ENCODE results near the gene RDH11. TPM values are rescaled to one million over a fixed set of nuclear protein-coding genes. Genes with fewer than 3 reads are reported as not detected.

Gene RDH11
- total RNA-seq, 2 donors from 2014 or later = 20.8 to 24.0 TPM

DNA sequence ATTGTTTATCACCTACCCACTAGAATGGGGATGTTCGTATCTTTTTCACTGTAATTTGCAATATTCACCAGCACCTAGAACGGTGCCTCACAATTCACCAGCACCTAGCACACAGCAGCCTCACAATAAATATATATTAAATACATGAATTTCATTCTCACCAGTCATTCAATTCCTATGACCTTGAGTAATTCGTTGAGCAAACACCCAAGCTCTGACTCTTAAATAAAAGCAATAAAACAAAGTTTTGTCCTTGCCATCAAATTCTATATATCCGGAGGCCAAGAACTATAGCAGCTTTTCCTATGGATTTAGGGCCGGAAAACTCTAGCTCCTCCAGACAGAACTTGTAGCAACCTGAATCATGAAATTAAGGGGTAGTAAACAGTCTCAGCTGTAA lies 22.1 kb downstream of the RDH11 start:
- TF ChIP-seq, protein P1, sequence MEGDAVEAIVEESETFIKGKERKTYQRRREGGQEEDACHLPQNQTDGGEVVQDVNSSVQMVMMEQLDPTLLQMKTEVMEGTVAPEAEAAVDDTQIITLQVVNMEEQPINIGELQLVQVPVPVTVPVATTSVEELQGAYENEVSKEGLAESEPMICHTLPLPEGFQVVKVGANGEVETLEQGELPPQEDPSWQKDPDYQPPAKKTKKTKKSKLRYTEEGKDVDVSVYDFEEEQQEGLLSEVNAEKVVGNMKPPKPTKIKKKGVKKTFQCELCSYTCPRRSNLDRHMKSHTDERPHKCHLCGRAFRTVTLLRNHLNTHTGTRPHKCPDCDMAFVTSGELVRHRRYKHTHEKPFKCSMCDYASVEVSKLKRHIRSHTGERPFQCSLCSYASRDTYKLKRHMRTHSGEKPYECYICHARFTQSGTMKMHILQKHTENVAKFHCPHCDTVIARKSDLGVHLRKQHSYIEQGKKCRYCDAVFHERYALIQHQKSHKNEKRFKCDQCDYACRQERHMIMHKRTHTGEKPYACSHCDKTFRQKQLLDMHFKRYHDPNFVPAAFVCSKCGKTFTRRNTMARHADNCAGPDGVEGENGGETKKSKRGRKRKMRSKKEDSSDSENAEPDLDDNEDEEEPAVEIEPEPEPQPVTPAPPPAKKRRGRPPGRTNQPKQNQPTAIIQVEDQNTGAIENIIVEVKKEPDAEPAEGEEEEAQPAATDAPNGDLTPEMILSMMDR (IDR thresholded peaks at IDR 0.05) = no peak
- Histone ChIP-seq H3K4me3 (peak overlapping the region; percentile 97 to 98), H3K36me3 (peaks cover 11% of the 10 kb centered on the region), H3K4me1 (peaks cover 0 to 28% of the 10 kb centered on the region in 2 donors), H3K27ac (peak overlapping the region; percentile 98 to 99), H3K9me3 (no peaks in the 10 kb centered on the region), H3K27me3 (no peaks in the 10 kb centered on the region)
- no peak for DNase-seq (ENCODE audit: low spot score)

DNA sequence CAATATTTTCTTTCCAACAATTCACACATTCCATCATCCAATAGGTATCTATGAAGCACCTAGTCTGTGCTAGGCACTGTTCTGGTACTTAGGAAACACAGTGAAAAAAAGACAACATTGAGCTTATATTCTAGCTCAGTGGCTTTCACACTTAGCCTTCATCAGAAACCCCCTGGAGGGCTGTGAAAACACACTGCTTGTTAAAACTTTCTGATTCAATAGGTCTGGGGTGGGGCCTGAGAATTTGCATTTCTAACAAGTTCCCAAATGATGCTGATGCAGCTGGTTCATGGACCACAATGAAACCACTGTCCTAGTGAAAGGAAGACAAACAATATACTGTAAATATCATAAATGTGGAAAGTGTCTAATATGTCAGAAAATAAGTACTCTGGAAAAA lies 27.0 kb downstream of the RDH11 start:
- Histone ChIP-seq H3K36me3 (no peaks in the 10 kb centered on the region), H3K9me3 (no peaks in the 10 kb centered on the region), H3K4me3 (no peak overlapping the region), H3K4me1 (peaks cover 0 to 25% of the 10 kb centered on the region in 2 donors), H3K27me3 (no peaks in the 10 kb centered on the region), H3K27ac (no peak overlapping the region)
- TF ChIP-seq, protein P1 (IDR thresholded peaks at IDR 0.05) = no peak
- no peak for DNase-seq (ENCODE audit: low spot score)

DNA sequence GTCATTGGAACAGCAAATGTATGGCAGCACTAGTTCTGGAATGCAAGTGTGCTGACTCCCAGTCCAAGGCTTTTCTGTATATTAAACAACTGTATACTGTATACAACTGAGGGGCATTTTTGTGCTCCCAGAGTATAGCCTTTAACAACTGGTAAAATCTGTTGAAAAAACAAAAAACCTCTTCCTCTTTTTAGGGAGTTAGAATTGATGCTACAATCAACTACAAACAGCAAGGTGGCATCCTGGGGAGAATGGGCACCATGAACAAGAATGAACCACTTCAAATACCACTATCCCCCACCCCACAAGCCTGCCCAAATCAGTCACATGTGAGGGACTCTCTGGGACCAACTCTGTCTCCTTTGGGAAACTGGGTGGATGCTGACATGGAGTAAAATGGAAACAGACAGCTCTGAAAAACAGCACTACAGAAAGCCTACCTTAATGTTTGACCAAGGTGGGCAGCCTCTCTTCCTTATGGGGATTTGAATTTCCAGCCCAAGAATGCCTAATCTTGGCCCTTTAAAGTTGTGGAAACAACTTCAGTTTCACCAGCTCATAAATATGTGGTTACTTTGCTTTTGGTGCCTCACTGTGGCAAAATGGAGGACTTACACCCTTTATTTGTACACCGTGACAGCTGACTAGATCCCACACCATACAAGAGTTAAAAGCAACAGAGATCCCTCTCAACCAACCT lies 28.7 kb downstream of the RDH11 start:
- Histone ChIP-seq H3K27me3 (no peaks in the 10 kb centered on the region), H3K9me3 (no peaks in the 10 kb centered on the region), H3K4me3 (no peak overlapping the region), H3K27ac (no peak overlapping the region), H3K4me1 (peaks cover 0 to 9% of the 10 kb centered on the region in 2 donors), H3K36me3 (no peaks in the 10 kb centered on the region)
- TF ChIP-seq, protein P1 (IDR thresholded peaks at IDR 0.05) = peak in 1 of 2 donors; percentile 65
- DNase-seq (ENCODE audit: low spot score) = no peak

DNA sequence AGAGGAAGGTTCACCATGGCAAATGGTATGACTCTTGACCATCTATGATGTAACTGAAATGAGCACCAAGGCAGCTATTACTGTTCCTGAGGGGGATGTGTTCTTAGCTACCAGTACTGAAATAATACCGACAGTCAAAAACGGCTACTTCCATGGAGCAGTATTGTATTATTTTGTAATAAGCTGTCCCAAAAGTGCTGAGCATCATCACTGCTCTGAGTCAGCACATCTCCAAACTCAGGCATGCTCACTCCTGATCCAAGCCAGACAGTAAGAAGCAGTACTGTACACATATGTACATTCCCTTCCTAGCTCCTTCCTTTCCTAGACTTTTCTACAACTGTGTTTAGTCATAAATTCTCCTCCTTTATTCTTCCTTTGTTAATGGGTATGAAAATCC lies 29.7 kb downstream of the RDH11 start:
- TF ChIP-seq, protein P1 (IDR thresholded peaks at IDR 0.05) = no peak
- Histone ChIP-seq H3K4me3 (no peak overlapping the region), H3K9me3 (no peaks in the 10 kb centered on the region), H3K27ac (no peak overlapping the region), H3K4me1 (peaks cover 0 to 6% of the 10 kb centered on the region in 2 donors), H3K27me3 (no peaks in the 10 kb centered on the region), H3K36me3 (no peaks in the 10 kb centered on the region)
- DNase-seq (ENCODE audit: low spot score) = no peak

DNA sequence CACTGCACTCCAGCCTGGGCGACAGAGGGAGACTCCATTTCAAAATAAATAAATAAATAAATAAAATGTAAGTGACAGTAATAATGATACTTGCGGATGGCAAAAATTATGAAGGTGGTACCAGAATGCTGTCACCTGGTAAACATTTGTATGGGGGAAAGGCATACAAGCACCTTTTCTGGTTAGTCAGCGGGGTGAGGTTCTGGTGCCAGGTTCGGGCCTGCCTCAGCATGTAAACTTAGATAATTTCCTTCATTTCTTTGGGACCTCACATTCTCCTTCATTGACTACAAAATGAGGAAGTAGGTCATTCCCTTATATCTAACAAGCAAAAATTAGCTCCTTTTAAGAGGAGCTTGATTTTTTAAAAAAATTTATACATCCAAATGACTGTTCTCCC lies 31.9 kb downstream of the RDH11 start:
- Histone ChIP-seq H3K27me3 (no peaks in the 10 kb centered on the region), H3K4me1 (peaks cover 0 to 6% of the 10 kb centered on the region in 2 donors), H3K9me3 (no peaks in the 10 kb centered on the region), H3K4me3 (no peak overlapping the region), H3K27ac (no peak overlapping the region), H3K36me3 (peaks cover 11% of the 10 kb centered on the region)
- TF ChIP-seq, protein P1 (IDR thresholded peaks at IDR 0.05) = no peak
- DNase-seq (ENCODE audit: low spot score) = no peak
